ENCODE results near the gene GABBR1.

The GABBR1 gene

GRCh38 chr6:29525311-29525639 lies 107.7 kb downstream of the GABBR1 start:
- Histone ChIP-seq H3K9me3 (ENCODE audit: control insufficient read depth, insufficient read depth, low read depth, low read length) (no peaks in the 10 kb centered on the region), H3K36me3 (ENCODE audit: control insufficient read depth in 2 of 2, insufficient read depth in 1 of 2, low read length in 2 of 2) (no peaks in the 10 kb centered on the region), H3K4me1 (ENCODE audit: control insufficient read depth, insufficient read depth, low read length) (no peaks in the 10 kb centered on the region), H3K4me3 (ENCODE audit: low read depth, low read length) (no peak overlapping the region), H3K27ac (ENCODE audit: extremely low read depth, low read depth, low read length) (no peak overlapping the region)
- CTCF ChIA-PET = no interaction called here
- POLR2A ChIA-PET = no interaction called here
- TF ChIP-seq ZNF518A (tag by site-specific recombination; conservative IDR thresholded peaks at IDR 0.05; ENCODE audit: low read depth) (no peak), YY2 (tag by site-specific recombination; IDR thresholded peaks at IDR 0.05) (no peak), ZNF521 (tag by site-specific recombination; IDR thresholded peaks at IDR 0.05) (no peak), OVOL3 (tag by site-specific recombination; IDR thresholded peaks at IDR 0.05) (no peak), ZNF785 (tag by site-specific recombination; IDR thresholded peaks at IDR 0.05) (no peak), ZNF777 (tag by site-specific recombination; IDR thresholded peaks at IDR 0.05; ENCODE audit: borderline replicate concordance) (no peak), RBAK (tag by site-specific recombination; IDR thresholded peaks at IDR 0.05) (no peak)

GRCh38 chr6:29524444-29525310 lies 108.3 kb downstream of the GABBR1 start:
- CTCF ChIA-PET = interaction anchor here (0.7 to 1.0 kb wide), 2 partner anchors 9 to 11 kb away, joined by 4 read pairs; no protein-coding TSS in a partner anchor
- TF ChIP-seq ZNF10 (tag by site-specific recombination; IDR thresholded peaks at IDR 0.05) (no peak), ZNF26 (tag by site-specific recombination; IDR thresholded peaks at IDR 0.05) (no peak), ZNF629 (tag by site-specific recombination; IDR thresholded peaks at IDR 0.05) (no peak), ZNF274 (IDR thresholded peaks at IDR 0.05; ENCODE audit: low read length) (no peak), ZNF274 (tag by site-specific recombination; IDR thresholded peaks at IDR 0.05; ENCODE audit: borderline replicate concordance) (no peak), ZFP37 (tag by site-specific recombination; IDR thresholded peaks at IDR 0.05) (no peak), ZNF362 (tag by site-specific recombination; IDR thresholded peaks at IDR 0.05) (no peak), ZNF394 (tag by site-specific recombination; IDR thresholded peaks at IDR 0.05; ENCODE audit: borderline replicate concordance) (no peak), ZNF391 (tag by site-specific recombination; IDR thresholded peaks at IDR 0.05; ENCODE audit: borderline replicate concordance, low read depth) (no peak), ZNF133 (tag by site-specific recombination; IDR thresholded peaks at IDR 0.05) (no peak), ZNF561 (tag by site-specific recombination; IDR thresholded peaks at IDR 0.05; ENCODE audit: borderline replicate concordance) (no peak), ZNF621 (tag by site-specific recombination; IDR thresholded peaks at IDR 0.05) (no peak), ZNF664 (tag by site-specific recombination; IDR thresholded peaks at IDR 0.05) (no peak), ZBTB44 (tag by site-specific recombination; IDR thresholded peaks at IDR 0.05) (no peak), ZSCAN5A (tag by site-specific recombination; IDR thresholded peaks at IDR 0.05) (no peak), SALL2 (tag by site-specific recombination; IDR thresholded peaks at IDR 0.05; ENCODE audit: borderline replicate concordance) (no peak)
- no peaks in the 10 kb centered on the region for H3K4me1 ChIP-seq (ENCODE audit: control insufficient read depth, insufficient read depth, low read length)

More at GRCh38 chr6:29524444-29525310, 108.3 kb downstream of the GABBR1 start:
- Histone ChIP-seq H3K9me3 (ENCODE audit: control insufficient read depth, insufficient read depth, low read depth, low read length) (no peaks in the 10 kb centered on the region), H3K4me3 (ENCODE audit: low read depth, low read length) (no peak overlapping the region), H3K36me3 (ENCODE audit: control insufficient read depth in 2 of 2, insufficient read depth in 1 of 2, low read length in 2 of 2) (no peaks in the 10 kb centered on the region), H3K27ac (ENCODE audit: extremely low read depth, low read depth, low read length) (no peak overlapping the region)
- POLR2A ChIA-PET = no interaction called here

Data from HEK293 (cell line).